GM23338 (cell line): ENCODE data around the gene PDZD7. TPM values are rescaled to one million over a fixed set of nuclear protein-coding genes. Genes with fewer than 3 reads are reported as not detected.

ENCODE experiments used
- ATAC-seq: fragments of 200-7000 bp; cut with Tn5 transposase; 3 replicates; pipeline ENCODE4 v1.9.1; 2020
- DNase-seq: peaks from one replicate; pipeline ENCODE4 v3.0.0-alpha.2; 2015; ENCODE audit warnings: low spot score
- H2AFZ ChIP-seq: fragments of 200-600 bp; sonication (generic); 2 replicates; pipeline ENCODE4 v1.8.0; 2016; ENCODE audit warnings: antibody characterized with exemption, mild to moderate bottlenecking, moderate library complexity
- H3F3A ChIP-seq: fragments of 200-600 bp; sonication (generic); replicated peaks from 2 replicates; pipeline ENCODE4 v1.8.0; 2017; ENCODE audit warnings: antibody characterized with exemption, mixed run types, low read depth
- H3K27ac ChIP-seq: fragments of 200-600 bp; sonication (generic); 2 replicates; pipeline ENCODE4 v1.6.1; 2016; ENCODE audit warnings: low read depth
- H3K27me3 ChIP-seq: fragments of 200-600 bp; sonication (generic); 2 replicates; pipeline ENCODE4 v1.8.0; 2016; ENCODE audit warnings: mild to moderate bottlenecking, mixed run types, moderate library complexity; ENCODE audit not compliant: insufficient read depth
- H3K36me3 ChIP-seq: fragments of 200-600 bp; sonication (generic); 2 replicates; pipeline ENCODE4 v1.8.0; 2016; ENCODE audit warnings: mild to moderate bottlenecking; ENCODE audit not compliant: insufficient read depth
- H3K4me1 ChIP-seq: fragments of 200-600 bp; sonication (generic); 2 replicates; pipeline ENCODE4 v1.8.0; 2016; ENCODE audit warnings: mild to moderate bottlenecking, moderate library complexity; ENCODE audit not compliant: insufficient read depth
- H3K4me2 ChIP-seq: fragments of 200-600 bp; sonication (generic); 2 replicates; pipeline ENCODE4 v1.7.1; 2017; ENCODE audit warnings: mixed run types
- H3K4me3 ChIP-seq: fragments of 200-600 bp; sonication (generic); 2 replicates; pipeline ENCODE4 v1.6.1; 2016; ENCODE audit warnings: mixed run types
- H3K79me2 ChIP-seq: fragments of 200-600 bp; sonication (generic); replicated peaks from 2 replicates; pipeline ENCODE4 v1.8.0; 2017; ENCODE audit warnings: mild to moderate bottlenecking; ENCODE audit not compliant: insufficient read depth
- H3K9me2 ChIP-seq: fragments of 200-600 bp; sonication (generic); 2 replicates; pipeline ENCODE4 v1.8.0; 2017; ENCODE audit not compliant: insufficient read depth
- H4K20me1 ChIP-seq: fragments of 200-600 bp; sonication (generic); replicated peaks from 2 replicates; pipeline ENCODE4 v1.8.0; 2017; ENCODE audit warnings: mild to moderate bottlenecking; ENCODE audit not compliant: insufficient read depth
- H3K27ac Mint-ChIP-seq: 2 replicates; pipeline ENCODE4 v1.8.0; 2020; ENCODE audit warnings: inconsistent platforms, mild to moderate bottlenecking, moderate library complexity, mixed read lengths
- H3K27me3 Mint-ChIP-seq: 3 replicates; pipeline ENCODE4 v1.8.0; 2022; ENCODE audit warnings: low read depth, mild to moderate bottlenecking, moderate library complexity, mixed read lengths, inconsistent platforms; ENCODE audit not compliant: insufficient read depth, poor library complexity
- H3K36me3 Mint-ChIP-seq: 3 replicates; pipeline ENCODE4 v1.8.0; 2021; ENCODE audit warnings: low read depth, mild to moderate bottlenecking, inconsistent platforms, moderate library complexity, mixed read lengths
- H3K4me1 Mint-ChIP-seq: 3 replicates; pipeline ENCODE4 v1.8.0; 2020; ENCODE audit warnings: mild to moderate bottlenecking, inconsistent platforms, mixed read lengths
- H3K4me3 Mint-ChIP-seq: 3 replicates; pipeline ENCODE4 v1.8.0; 2021; ENCODE audit warnings: moderate library complexity, mild to moderate bottlenecking, inconsistent platforms, mixed read lengths
- H3K9me3 Mint-ChIP-seq: 3 replicates; pipeline ENCODE4 v1.8.0; 2020; ENCODE audit warnings: moderate library complexity, mild to moderate bottlenecking, inconsistent platforms, mixed read lengths
- CREB1 ChIP-seq: fragments of 250-450 bp; sonication (Bioruptor Pico); IDR thresholded peaks from 2 replicates; pipeline ENCODE4 v1.5.0; 2020; ENCODE audit warnings: low read depth, mild to moderate bottlenecking, moderate library complexity
- CTCF ChIP-seq, 2 experiments: fragments of 200-600 bp in 1 of 2; sonication (generic) in 1 of 2; conservative IDR thresholded peaks; 2 replicates each; pipeline versions ENCODE4 v1.5.1 to v1.6.1; 2016 to 2017; ENCODE audit warnings: antibody characterized with exemption in 2 of 2, low read depth in 2 of 2, mild to moderate bottlenecking in 2 of 2, moderate library complexity in 1 of 2
- EZH2phosphoT487 ChIP-seq: fragments of 200-600 bp; sonication (generic); IDR thresholded peaks from one replicate; pipeline ENCODE4 v1.8.1; 2018; ENCODE audit warnings: antibody characterized with exemption; ENCODE audit not compliant: unreplicated experiment
- JUNB ChIP-seq: IDR thresholded peaks from one replicate; pipeline ENCODE4 v1.6.1; 2016; ENCODE audit warnings: antibody characterized with exemption; ENCODE audit not compliant: unreplicated experiment
- NANOG ChIP-seq: IDR thresholded peaks from 2 replicates; pipeline ENCODE4 v1.6.1; 2016; ENCODE audit warnings: antibody characterized with exemption, borderline replicate concordance
- POLR2AphosphoS5 ChIP-seq: IDR thresholded peaks from 2 replicates; pipeline ENCODE4 v1.6.1; 2016; ENCODE audit warnings: antibody characterized with exemption, low read depth
- ZNF114 ChIP-seq: fragments of 250-450 bp; sonication (Bioruptor Pico); IDR thresholded peaks from 2 replicates; pipeline ENCODE4 v1.5.0; 2020; ENCODE audit warnings: mild to moderate bottlenecking, moderate library complexity
- ZNF331 ChIP-seq: fragments of 250-450 bp; sonication (Bioruptor Pico); IDR thresholded peaks from 2 replicates; pipeline ENCODE4 v1.5.0; 2020; ENCODE audit warnings: low read depth, mild to moderate bottlenecking, moderate library complexity
- ZNF462 ChIP-seq: fragments of 250-450 bp; sonication (Bioruptor Pico); IDR thresholded peaks from 2 replicates; pipeline ENCODE4 v1.5.0; 2020; ENCODE audit warnings: mild to moderate bottlenecking, moderate library complexity
- polyA plus RNA-seq: library from polyadenylated mRNA; unstranded; fragments of >200 nt; fragmentation: Nextera tagmentation; extraction: Ambion mirVana; gene quantifications from 2 replicates; pipeline ENCODE4 v1.2.1, GENCODE V29; 2016
- total RNA-seq: library from RNA; depleted of rRNA; stranded (reverse); fragments of >200 nt; shearing (Covaris generic); gene quantifications from 2 replicates; pipeline ENCODE4 v1.2.3, GENCODE V29; 2014
- TF ChIP-seq, protein P1 (sequence below): IDR thresholded peaks from one replicate; pipeline ENCODE4 v1.6.1; 2018; ENCODE audit warnings: antibody characterized with exemption; ENCODE audit not compliant: unreplicated experiment
- TF ChIP-seq, protein P2 (sequence below): IDR thresholded peaks from 2 replicates; pipeline ENCODE4 v1.6.1; 2016; ENCODE audit warnings: antibody characterized with exemption

Gene PDZD7
- total and polyA plus RNA-seq, 2 experiments from 2014 or later = 1.7 to 2.3 TPM

GRCh38 chr10:100963826-100964225 lies 67.1 kb downstream of the PDZD7 start:
- no peaks in the 10 kb centered on the region for H3K79me2 ChIP-seq
- Mint-ChIP-seq H3K27ac (no peak overlapping the region), H3K36me3 (peaks cover 20% of the 10 kb centered on the region; the same call in 2 of the 3 replicates), H3K9me3 (no peaks in the 10 kb centered on the region), H3K4me3 (no peak overlapping the region), H3K27me3 (peaks cover 5% of the 10 kb centered on the region), H3K4me1 (peaks cover 7% of the 10 kb centered on the region)
- peaks cover 5% of the 10 kb centered on the region; the same call in 1 of the 2 replicates for H3F3A ChIP-seq
- H3K9me2 ChIP-seq = no peaks in the 10 kb centered on the region
- H3K27ac ChIP-seq = no peak overlapping the region
- H3K4me3 ChIP-seq = no peak overlapping the region
- no peak for ATAC-seq
- no peak overlapping the region for H3K4me2 ChIP-seq
- peaks cover 9% of the 10 kb centered on the region; the same call in 1 of the 2 replicates for H4K20me1 ChIP-seq
- 0 out of 2 replicates have a peak, but pooled peaks cover 7% of the 10 kb centered on the region for H3K4me1 ChIP-seq
- H3K27me3 ChIP-seq = no peaks in the 10 kb centered on the region
- no peak overlapping the region for H2AFZ ChIP-seq
- H3K36me3 ChIP-seq = 0 out of 2 replicates have a peak, but pooled peaks cover 9% of the 10 kb centered on the region
- no peak for DNase-seq
- no peak for TF ChIP-seq ZNF462 (CRISPR knock-in tag)
- TF ChIP-seq ZNF331 (CRISPR knock-in tag) = no peak
- no peak for TF ChIP-seq EZH2phosphoT487
- TF ChIP-seq ZNF114 (CRISPR knock-in tag) = no peak
- TF ChIP-seq, protein P1, sequence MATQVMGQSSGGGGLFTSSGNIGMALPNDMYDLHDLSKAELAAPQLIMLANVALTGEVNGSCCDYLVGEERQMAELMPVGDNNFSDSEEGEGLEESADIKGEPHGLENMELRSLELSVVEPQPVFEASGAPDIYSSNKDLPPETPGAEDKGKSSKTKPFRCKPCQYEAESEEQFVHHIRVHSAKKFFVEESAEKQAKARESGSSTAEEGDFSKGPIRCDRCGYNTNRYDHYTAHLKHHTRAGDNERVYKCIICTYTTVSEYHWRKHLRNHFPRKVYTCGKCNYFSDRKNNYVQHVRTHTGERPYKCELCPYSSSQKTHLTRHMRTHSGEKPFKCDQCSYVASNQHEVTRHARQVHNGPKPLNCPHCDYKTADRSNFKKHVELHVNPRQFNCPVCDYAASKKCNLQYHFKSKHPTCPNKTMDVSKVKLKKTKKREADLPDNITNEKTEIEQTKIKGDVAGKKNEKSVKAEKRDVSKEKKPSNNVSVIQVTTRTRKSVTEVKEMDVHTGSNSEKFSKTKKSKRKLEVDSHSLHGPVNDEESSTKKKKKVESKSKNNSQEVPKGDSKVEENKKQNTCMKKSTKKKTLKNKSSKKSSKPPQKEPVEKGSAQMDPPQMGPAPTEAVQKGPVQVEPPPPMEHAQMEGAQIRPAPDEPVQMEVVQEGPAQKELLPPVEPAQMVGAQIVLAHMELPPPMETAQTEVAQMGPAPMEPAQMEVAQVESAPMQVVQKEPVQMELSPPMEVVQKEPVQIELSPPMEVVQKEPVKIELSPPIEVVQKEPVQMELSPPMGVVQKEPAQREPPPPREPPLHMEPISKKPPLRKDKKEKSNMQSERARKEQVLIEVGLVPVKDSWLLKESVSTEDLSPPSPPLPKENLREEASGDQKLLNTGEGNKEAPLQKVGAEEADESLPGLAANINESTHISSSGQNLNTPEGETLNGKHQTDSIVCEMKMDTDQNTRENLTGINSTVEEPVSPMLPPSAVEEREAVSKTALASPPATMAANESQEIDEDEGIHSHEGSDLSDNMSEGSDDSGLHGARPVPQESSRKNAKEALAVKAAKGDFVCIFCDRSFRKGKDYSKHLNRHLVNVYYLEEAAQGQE = no peak
- TF ChIP-seq, protein P2, sequence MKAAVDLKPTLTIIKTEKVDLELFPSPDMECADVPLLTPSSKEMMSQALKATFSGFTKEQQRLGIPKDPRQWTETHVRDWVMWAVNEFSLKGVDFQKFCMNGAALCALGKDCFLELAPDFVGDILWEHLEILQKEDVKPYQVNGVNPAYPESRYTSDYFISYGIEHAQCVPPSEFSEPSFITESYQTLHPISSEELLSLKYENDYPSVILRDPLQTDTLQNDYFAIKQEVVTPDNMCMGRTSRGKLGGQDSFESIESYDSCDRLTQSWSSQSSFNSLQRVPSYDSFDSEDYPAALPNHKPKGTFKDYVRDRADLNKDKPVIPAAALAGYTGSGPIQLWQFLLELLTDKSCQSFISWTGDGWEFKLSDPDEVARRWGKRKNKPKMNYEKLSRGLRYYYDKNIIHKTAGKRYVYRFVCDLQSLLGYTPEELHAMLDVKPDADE = no peak
- TF ChIP-seq POLR2AphosphoS5 = no peak
- TF ChIP-seq CTCF (conservative IDR thresholded peaks at IDR 0.05; ENCODE audit: low read depth in 2 of 2) = no peak
- no peak for TF ChIP-seq JUNB
- TF ChIP-seq NANOG = no peak
- TF ChIP-seq CREB1 = no peak
